Breast epithelium (tissue), 4 donors: ENCODE measurements around the gene PSMG4. TPM values are rescaled to one million over a fixed set of nuclear protein-coding genes. Genes with fewer than 3 reads are reported as not detected.

ENCODE experiments used
- DNase-seq, 2 donors: peaks; one replicate each; pipeline ENCODE4 v3.0.0-alpha.2; 2019; ENCODE audit warnings: low spot score in 2 of 2
- H3K27ac ChIP-seq, 2 donors: fragments of 200-600 bp; sonication (generic) in 1 of 2; one replicate each; pipeline ENCODE4 v1.5.1; 2016 to 2019; ENCODE audit warnings: mild to moderate bottlenecking in 1 of 2
- H3K27me3 ChIP-seq, 2 donors: fragments of 200-600 bp; sonication (generic) in 1 of 2; one replicate each; pipeline versions ENCODE4 v1.5.1 to v1.6.0; 2017 to 2019; ENCODE audit warnings: control low read depth in 1 of 2, mild to moderate bottlenecking in 1 of 2
- H3K36me3 ChIP-seq: fragments of 200-600 bp; one replicate; pipeline ENCODE4 v1.5.1; 2019
- H3K4me1 ChIP-seq, 2 donors: fragments of 200-600 bp; sonication (generic); one replicate each; pipeline ENCODE4 v1.5.1; 2016 to 2019; ENCODE audit warnings: control low read depth in 1 of 2
- H3K4me3 ChIP-seq, 3 donors: fragments of 200-600 bp; sonication (generic); 1 replicate in 2 of 3; 2 replicates in 1 of 3; pipeline ENCODE4 v1.5.1; 2016 to 2019; ENCODE audit warnings: mild to moderate bottlenecking in 3 of 3, moderate library complexity in 2 of 3
- H3K9me3 ChIP-seq, 2 donors: fragments of 200-600 bp; sonication (generic) in 1 of 2; one replicate each; pipeline ENCODE4 v1.5.1; 2016 to 2019; ENCODE audit warnings: control low read depth in 1 of 2
- CTCF ChIP-seq, 3 donors: fragments of 450-650 bp; IDR thresholded peaks; one replicate each; pipeline ENCODE4 v1.5.1; 2016 to 2017; ENCODE audit warnings: antibody characterized with exemption in 3 of 3, mild to moderate bottlenecking in 3 of 3, moderate library complexity in 3 of 3
- POLR2A ChIP-seq: fragments of 450-650 bp; IDR thresholded peaks from one replicate; pipeline ENCODE4 v1.6.1; 2016; ENCODE audit warnings: antibody characterized with exemption, mild to moderate bottlenecking, moderate library complexity
- POLR2AphosphoS5 ChIP-seq, 3 donors: sonication (generic); formaldehyde crosslinking; IDR thresholded peaks; one replicate each; pipeline ENCODE4 v1.6.1; 2017; ENCODE audit warnings: antibody characterized with exemption in 3 of 3
- intact Hi-C: fragments of 100-400 bp; cut with DNase I; formaldehyde crosslinking; loops from one replicate; pipeline ENCODE4 v1.15.1; 2023; ENCODE audit warnings: low total_unique reads
- total RNA-seq, 3 donors: library from RNA; depleted of rRNA; stranded (reverse); fragments of >200 nt; gene quantifications; one replicate each; pipeline ENCODE4 v1.1.0, GENCODE V29; 2016

The PSMG4 gene
- total RNA-seq, 3 donors from 2014 or later = 24.3 to 26.9 (median 24.6) TPM

GRCh38 chr6:3233904-3234303 lies 24.8 kb upstream of the PSMG4 start:
- H3K27me3 ChIP-seq = peaks cover 0 to 18% of the 10 kb centered on the region in 2 donors
- no peak for DNase-seq
- no peak overlapping the region for H3K27ac ChIP-seq
- intact Hi-C loops = no loop called here
- no peaks in the 10 kb centered on the region for H3K9me3 ChIP-seq
- H3K36me3 ChIP-seq = no peaks in the 10 kb centered on the region
- TF ChIP-seq POLR2AphosphoS5 (IDR thresholded peaks at IDR 0.05) (no peak), POLR2A (no peak), CTCF (IDR thresholded peaks at IDR 0.05) (no peak)
- H3K4me3 ChIP-seq = no peak overlapping the region
- peaks cover 0 to 7% of the 10 kb centered on the region in 2 donors for H3K4me1 ChIP-seq

- no peaks in the 10 kb centered on the region for H3K9me3 ChIP-seq
- H3K4me1 ChIP-seq = peaks cover 0 to 3% of the 10 kb centered on the region in 2 donors
- peaks cover 0 to 7% of the 10 kb centered on the region in 2 donors for H3K27me3 ChIP-seq
- no peak for DNase-seq
- intact Hi-C loops = no loop called here
- no peak for TF ChIP-seq CTCF (IDR thresholded peaks at IDR 0.05)
- no peaks in the 10 kb centered on the region for H3K36me3 ChIP-seq
- no peak overlapping the region for H3K4me3 ChIP-seq
- H3K27ac ChIP-seq = no peak overlapping the region
Measured at GRCh38 chr6:3235486-3235885, 23.3 kb upstream of the PSMG4 start.

GRCh38 chr6:3236005-3236404 lies 22.7 kb upstream of the PSMG4 start:
- Histone ChIP-seq H3K27me3 (peaks cover 0 to 7% of the 10 kb centered on the region in 2 donors), H3K9me3 (no peaks in the 10 kb centered on the region), H3K4me1 (no peaks in the 10 kb centered on the region), H3K4me3 (no peak overlapping the region), H3K36me3 (no peaks in the 10 kb centered on the region), H3K27ac (no peak overlapping the region)
- intact Hi-C loops = no loop called here
- DNase-seq = no peak
- no peak for TF ChIP-seq POLR2A
- TF ChIP-seq POLR2AphosphoS5 (IDR thresholded peaks at IDR 0.05) = no peak
- no peak for TF ChIP-seq CTCF (IDR thresholded peaks at IDR 0.05)

- H3K9me3 ChIP-seq = no peaks in the 10 kb centered on the region
- no peak for DNase-seq
- intact Hi-C loops = no loop called here
- no peak overlapping the region for H3K27ac ChIP-seq
- TF ChIP-seq CTCF (IDR thresholded peaks at IDR 0.05) (no peak), POLR2A (no peak), POLR2AphosphoS5 (IDR thresholded peaks at IDR 0.05) (no peak)
- H3K36me3 ChIP-seq = no peaks in the 10 kb centered on the region
- H3K4me3 ChIP-seq = no peak overlapping the region
- H3K27me3 ChIP-seq = peaks cover 0 to 7% of the 10 kb centered on the region in 2 donors
- H3K4me1 ChIP-seq = no peaks in the 10 kb centered on the region
Measured at GRCh38 chr6:3237761-3238662, 20.7 kb upstream of the PSMG4 start.

- TF ChIP-seq POLR2AphosphoS5 (IDR thresholded peaks at IDR 0.05) (no peak), POLR2A (no peak), CTCF (IDR thresholded peaks at IDR 0.05) (no peak)
- H3K27me3 ChIP-seq = peaks cover 0 to 2% of the 10 kb centered on the region in 2 donors
- DNase-seq = no peak
Measured at GRCh38 chr6:3239110-3239830, 19.5 kb upstream of the PSMG4 start.

More at GRCh38 chr6:3239110-3239830, 19.5 kb upstream of the PSMG4 start:
- Histone ChIP-seq H3K4me1 (no peaks in the 10 kb centered on the region), H3K4me3 (no peak overlapping the region), H3K27ac (no peak overlapping the region), H3K9me3 (no peaks in the 10 kb centered on the region), H3K36me3 (no peaks in the 10 kb centered on the region)
- intact Hi-C loops = no loop called here
